Spinal cord (tissue), 4 donors: Measurements from ENCODE around the gene NATD1. TPM values are rescaled to one million over a fixed set of nuclear protein-coding genes. Genes with fewer than 3 reads are reported as not detected.

Experiments
- polyA plus RNA-seq, 2 donors: library from polyadenylated mRNA; unstranded; fragments of 120-200 nt; gene quantifications; one replicate each; pipeline ENCODE4 v1.2.1, GENCODE V29; 2013; ENCODE audit not compliant: insufficient read length in 2 of 2
- small RNA-seq: library from RNA; depleted of rRNA; stranded (forward); fragments of <200 nt; gene quantifications from one replicate; pipeline ENCODE3, GENCODE V24; 2014; ENCODE audit warnings: low replicate concordance
- total RNA-seq, 2 donors: library from RNA; depleted of rRNA in 1 of 2; stranded (reverse); fragments of 120-200 nt in 1 of 2; fragments of >200 nt in 1 of 2; gene quantifications; one replicate each; pipeline versions ENCODE4 v1.2.3 to v1.2.4, GENCODE V29; 2013 to 2014

Gene NATD1
- total and polyA plus RNA-seq, 4 donors, result 2.4 to 10.3 (median 8.0) TPM

Small RNAs within 50 kb of the gene (small RNA-seq; reads per million reads assigned to genes)
- gene RN7SL426P, result not detected

Other genes starting within 250 kb of the NATD1 start
- 100 to 1,000 TPM; 192 to 239 TPM for gene USP22, start 210.4 kb downstream of the NATD1 start, total RNA-seq
- gene USP22, start 210.4 kb downstream of the NATD1 start, polyA plus RNA-seq, result 100 to 1,000 TPM; 319 to 331 TPM
- 10 to 100 TPM; 20.3 to 43.2 TPM for gene DHRS7B, start 126.4 kb downstream of the NATD1 start, total RNA-seq
- gene DHRS7B, start 126.4 kb downstream of the NATD1 start, polyA plus RNA-seq, result 10 to 100 TPM; 31.2 to 32.5 TPM
- gene TMEM11, start 39.2 kb downstream of the NATD1 start, total RNA-seq, result 10 to 100 TPM in 1 of 2 donors, 1 to 10 TPM in 1; 7.9 to 19.8 TPM
- 10 to 100 TPM; 26.1 to 28.0 TPM for gene TMEM11, start 39.2 kb downstream of the NATD1 start, polyA plus RNA-seq
- gene MAP2K3, start 31.3 kb upstream of the NATD1 start, total RNA-seq, result 10 to 100 TPM; 10.6 to 11.1 TPM
- gene MAP2K3, start 31.3 kb upstream of the NATD1 start, polyA plus RNA-seq, result 10 to 100 TPM; 22.3 to 24.7 TPM
- 1 to 10 TPM; 3.6 to 7.0 TPM for gene KCNJ12, start 122.9 kb upstream of the NATD1 start, total RNA-seq
- 1 to 10 TPM; 2.6 to 3.2 TPM for gene KCNJ12, start 122.9 kb upstream of the NATD1 start, polyA plus RNA-seq